SK-N-SH treated with all-trans-retinoic acid at 6 μM for 48 hours (cell line): Measurements from ENCODE around the gene CNTN4.

ENCODE experiments used
- ATAC-seq: fragments of 200-7000 bp; cut with Tn5 transposase; 3 replicates; pipeline ENCODE4 v1.9.1; 2020; ENCODE audit warnings: mild to moderate bottlenecking, moderate library complexity
- ARNTL ChIP-seq: fragments of 450-650 bp; formaldehyde crosslinking; IDR thresholded peaks from 2 replicates; pipeline ENCODE4 v1.5.0; 2020; ENCODE audit warnings: low read depth, mild to moderate bottlenecking, moderate library complexity, borderline replicate concordance
- BACH2 ChIP-seq: fragments of 250-450 bp; sonication (Bioruptor Pico); IDR thresholded peaks from 2 replicates; pipeline ENCODE4 v1.9.0; 2021; ENCODE audit warnings: mild to moderate bottlenecking, borderline replicate concordance
- CSRNP3 ChIP-seq: fragments of 250-450 bp; sonication (Bioruptor Pico); IDR thresholded peaks from 2 replicates; pipeline ENCODE4 v1.5.1; 2021; ENCODE audit warnings: mild to moderate bottlenecking, moderate library complexity
- ISL1 ChIP-seq: fragments of 250-450 bp; sonication (Bioruptor Pico); IDR thresholded peaks from 2 replicates; pipeline ENCODE4 v2.1.2; 2022; ENCODE audit warnings: mild to moderate bottlenecking, moderate library complexity
- OSR1 ChIP-seq: fragments of 250-450 bp; sonication (Bioruptor Pico); IDR thresholded peaks from 2 replicates; pipeline ENCODE4 v1.8.0; 2022; ENCODE audit warnings: moderate library complexity, mild to moderate bottlenecking, inconsistent platforms
- POU6F1 ChIP-seq: fragments of 250-450 bp; sonication (Bioruptor Pico); IDR thresholded peaks from 2 replicates; pipeline ENCODE4 v1.8.0; 2021; ENCODE audit warnings: low read depth, mild to moderate bottlenecking, moderate library complexity, borderline replicate concordance
- PPARA ChIP-seq: fragments of 250-450 bp; sonication (Bioruptor Pico); IDR thresholded peaks from 2 replicates; pipeline ENCODE4 v1.5.0; 2020; ENCODE audit warnings: mild to moderate bottlenecking, borderline replicate concordance
- RARB ChIP-seq: fragments of 250-450 bp; sonication (Bioruptor Pico); IDR thresholded peaks from 2 replicates; pipeline ENCODE4 v1.8.0; 2021; ENCODE audit warnings: mild to moderate bottlenecking, moderate library complexity
- SNAI2 ChIP-seq: fragments of 250-450 bp; sonication (Bioruptor Pico); IDR thresholded peaks from 2 replicates; pipeline ENCODE4 v1.5.0; 2020; ENCODE audit warnings: mild to moderate bottlenecking, moderate library complexity
- TCF4 ChIP-seq: fragments of 250-450 bp; sonication (Bioruptor Pico); IDR thresholded peaks from 2 replicates; pipeline ENCODE4 v1.8.0; 2021; ENCODE audit warnings: mild to moderate bottlenecking, moderate library complexity, borderline replicate concordance
- TSHZ2 ChIP-seq: fragments of 250-450 bp; sonication (Bioruptor Pico); IDR thresholded peaks from 2 replicates; pipeline ENCODE4 v1.5.0; 2020; ENCODE audit warnings: mild to moderate bottlenecking, moderate library complexity
- ZC3H10 ChIP-seq: fragments of 250-450 bp; sonication (Bioruptor Pico); IDR thresholded peaks from 2 replicates; pipeline ENCODE4 v1.5.1; 2021; ENCODE audit warnings: mild to moderate bottlenecking, moderate library complexity
- ZFP3 ChIP-seq: fragments of 250-450 bp; sonication (Bioruptor Pico); IDR thresholded peaks from 2 replicates; pipeline ENCODE4 v1.5.0; 2020; ENCODE audit warnings: mild to moderate bottlenecking, moderate library complexity
- ZFP30 ChIP-seq: fragments of 450-650 bp; formaldehyde crosslinking; IDR thresholded peaks from 2 replicates; pipeline ENCODE4 v1.5.0; 2022; ENCODE audit warnings: mild to moderate bottlenecking, moderate library complexity
- ZNF565 ChIP-seq: fragments of 450-650 bp; formaldehyde crosslinking; conservative IDR thresholded peaks from 2 replicates; pipeline ENCODE4 v1.5.0; 2020; ENCODE audit warnings: low read depth, mild to moderate bottlenecking, moderate library complexity
- ZNF70 ChIP-seq: fragments of 450-650 bp; formaldehyde crosslinking; IDR thresholded peaks from 2 replicates; pipeline ENCODE4 v1.5.0; 2020; ENCODE audit warnings: mild to moderate bottlenecking, moderate library complexity
- ZNF8 ChIP-seq: fragments of 450-650 bp; formaldehyde crosslinking; IDR thresholded peaks from 2 replicates; pipeline ENCODE4 v1.5.0; 2020; ENCODE audit warnings: mild to moderate bottlenecking, moderate library complexity

CNTN4 gene

GRCh38 chr3:2784627-2785026 lies 686.0 kb downstream of the CNTN4 start:
- ATAC-seq = no peak
- TF ChIP-seq RARB (CRISPR knock-in tag) (no peak), ISL1 (no peak)

GRCh38 chr3:2790266-2790815 lies 691.7 kb downstream of the CNTN4 start:
- TF ChIP-seq OSR1 (CRISPR knock-in tag) (no peak), ZC3H10 (CRISPR knock-in tag) (no peak), TSHZ2 (CRISPR knock-in tag) (no peak), TCF4 (CRISPR knock-in tag) (no peak), CSRNP3 (CRISPR knock-in tag) (no peak), ZNF70 (CRISPR knock-in tag) (no peak), ZNF565 (CRISPR knock-in tag) (no peak), ZFP3 (CRISPR knock-in tag) (no peak)
- ATAC-seq = no peak

DNA sequence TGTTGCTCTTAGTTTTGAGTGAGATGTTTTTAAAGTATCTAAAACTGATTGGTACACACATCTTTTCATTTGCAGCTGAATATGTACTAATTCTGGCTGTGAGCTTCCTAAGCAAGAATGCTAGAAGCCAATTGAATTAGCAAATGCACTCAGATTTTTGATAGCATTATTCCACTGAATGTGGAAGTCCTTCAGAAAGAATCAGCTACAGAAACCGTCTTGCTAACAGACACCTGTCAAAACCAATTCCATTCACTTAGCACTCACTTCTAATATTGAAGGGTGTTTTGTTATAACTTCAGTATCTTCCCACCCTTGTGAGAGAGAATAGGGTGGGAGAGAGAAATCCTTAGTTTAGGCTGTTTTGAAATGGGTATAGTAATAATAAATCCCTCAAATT lies 693.8 kb downstream of the CNTN4 start:
- ATAC-seq = no peak
- TF ChIP-seq ZFP30 (CRISPR knock-in tag) (no peak), PPARA (no peak), ARNTL (CRISPR knock-in tag) (no peak)

- no peak for ATAC-seq
- peak; percentile 90 for TF ChIP-seq TCF4 (CRISPR knock-in tag)
- TF ChIP-seq SNAI2 (CRISPR knock-in tag) = no peak
- TF ChIP-seq POU6F1 = no peak
- TF ChIP-seq TSHZ2 (CRISPR knock-in tag) = peak; percentile 60; the same call in 1 of the 2 replicates
- peak; percentile 57; the same call in 1 of the 2 replicates for TF ChIP-seq ZNF8 (CRISPR knock-in tag)
Observed at GRCh38 chr3:2793987-2794386, 695.3 kb downstream of the CNTN4 start.

- no peak for ATAC-seq
- TF ChIP-seq ZFP30 (CRISPR knock-in tag) (no peak), ZNF70 (CRISPR knock-in tag) (no peak), BACH2 (CRISPR knock-in tag) (no peak), ZFP3 (CRISPR knock-in tag) (no peak)
- TF ChIP-seq, all 23 proteins: peak for 0
Observed at GRCh38 chr3:2802429-2802828, 703.8 kb downstream of the CNTN4 start.
